Colonic mucosa (tissue), 4 donors: ENCODE data around the gene REEP1. TPM values are rescaled to one million over a fixed set of nuclear protein-coding genes. Genes with fewer than 3 reads are reported as not detected.
"Not testable (repeated sequence)": the region's sequence is repeated elsewhere in the genome, so short reads cannot be mapped to it uniquely, and the experiment has no call there.

Source experiments
- DNase-seq: peaks from one replicate; pipeline ENCODE4 v3.0.0-alpha.2; 2020
- H3K27ac ChIP-seq: fragments of 200-600 bp; one replicate; pipeline ENCODE4 v1.8.0; 2021
- H3K27me3 ChIP-seq: fragments of 200-600 bp; one replicate; pipeline ENCODE4 v1.8.0; 2021
- H3K36me3 ChIP-seq: fragments of 200-600 bp; one replicate; pipeline ENCODE4 v1.8.0; 2021
- H3K4me1 ChIP-seq: fragments of 200-600 bp; one replicate; pipeline ENCODE4 v1.8.0; 2021; ENCODE audit warnings: mild to moderate bottlenecking
- H3K4me3 ChIP-seq: fragments of 200-600 bp; one replicate; pipeline ENCODE4 v1.8.0; 2021
- H3K9ac ChIP-seq, 2 donors: one replicate each; pipeline ENCODE4 v1.7.0; 2013; ENCODE audit warnings: control low read depth in 2 of 2, low read depth in 2 of 2, low read length in 2 of 2
- H3K9me3 ChIP-seq: fragments of 200-600 bp; one replicate; pipeline ENCODE4 v1.8.0; 2021
- intact Hi-C: fragments of 100-400 bp; cut with DNase I; formaldehyde crosslinking; loops from one replicate; pipeline ENCODE4 v1.14.1; 2022
- total RNA-seq, 2 donors: library from RNA; stranded (reverse); fragmentation: NEBNext Ultra II Directional in 1 of 2; extraction: Animal tissue kit (Norgen Biotek cat#: 25700) in 1 of 2; gene quantifications; one replicate each; pipeline ENCODE4 v1.2.1, GENCODE V29; 2021
- TF ChIP-seq, protein P1 (sequence below): fragments of 200-600 bp; IDR thresholded peaks from one replicate; pipeline ENCODE4 v1.8.0; 2022; ENCODE audit warnings: antibody characterized with exemption, mild to moderate bottlenecking
- donor health status: healthy.
- donor health status: DM: no; HTN: no; CAD: no.
- donor health status: DM: no; HTN: no; CAD: no.

REEP1 gene
- total RNA-seq, 2 donors from 2014 or later: 1.8 to 5.7 TPM

DNA sequence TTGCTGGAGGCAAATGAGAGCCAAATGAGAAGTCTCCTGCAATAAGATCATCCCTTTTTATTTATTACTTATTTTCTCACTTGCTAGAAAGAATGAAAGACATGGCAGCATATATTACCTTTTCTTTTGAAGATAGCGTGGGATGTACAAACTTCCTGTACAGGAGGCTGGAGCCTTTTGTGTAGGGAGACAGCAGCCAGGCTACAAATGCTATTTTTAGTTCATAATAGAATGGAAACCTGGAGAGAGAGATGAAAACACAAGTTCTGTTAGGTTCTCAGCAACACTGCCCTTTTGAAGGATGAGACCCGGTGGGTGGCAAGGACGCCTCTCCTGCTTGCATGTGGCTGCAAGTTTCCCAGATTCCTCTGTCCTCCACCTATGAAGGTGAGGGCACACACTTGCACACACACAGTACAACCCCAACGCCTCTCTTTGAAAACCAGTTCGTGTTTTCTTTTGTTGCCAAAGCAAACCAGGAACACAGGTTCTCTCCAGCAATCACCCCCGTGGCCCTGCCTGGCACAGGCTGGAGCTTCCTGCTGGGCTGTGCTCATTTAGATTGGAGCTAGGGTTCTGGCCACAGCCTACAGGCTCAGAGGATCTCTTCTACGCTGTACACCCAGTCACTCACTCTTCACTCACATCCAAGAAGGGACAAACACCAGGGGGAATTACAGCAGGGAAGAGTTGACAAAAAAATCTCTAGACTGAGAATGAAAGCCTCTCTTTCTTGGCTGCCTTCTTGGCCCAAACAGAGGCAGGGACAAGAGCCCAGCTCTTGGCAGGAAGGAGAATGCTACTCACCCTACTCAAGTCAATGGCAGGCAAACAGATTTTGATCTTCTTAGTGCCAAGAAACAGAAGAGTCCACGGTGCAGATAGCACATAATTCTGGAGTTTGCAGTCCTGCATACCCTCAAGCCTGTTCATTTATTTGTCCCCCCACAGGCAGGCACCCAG, 82.6 kb downstream of the REEP1 start:
- no peak overlapping the region for H3K4me3 ChIP-seq
- no peak overlapping the region for H3K9ac ChIP-seq
- TF ChIP-seq, protein P1, sequence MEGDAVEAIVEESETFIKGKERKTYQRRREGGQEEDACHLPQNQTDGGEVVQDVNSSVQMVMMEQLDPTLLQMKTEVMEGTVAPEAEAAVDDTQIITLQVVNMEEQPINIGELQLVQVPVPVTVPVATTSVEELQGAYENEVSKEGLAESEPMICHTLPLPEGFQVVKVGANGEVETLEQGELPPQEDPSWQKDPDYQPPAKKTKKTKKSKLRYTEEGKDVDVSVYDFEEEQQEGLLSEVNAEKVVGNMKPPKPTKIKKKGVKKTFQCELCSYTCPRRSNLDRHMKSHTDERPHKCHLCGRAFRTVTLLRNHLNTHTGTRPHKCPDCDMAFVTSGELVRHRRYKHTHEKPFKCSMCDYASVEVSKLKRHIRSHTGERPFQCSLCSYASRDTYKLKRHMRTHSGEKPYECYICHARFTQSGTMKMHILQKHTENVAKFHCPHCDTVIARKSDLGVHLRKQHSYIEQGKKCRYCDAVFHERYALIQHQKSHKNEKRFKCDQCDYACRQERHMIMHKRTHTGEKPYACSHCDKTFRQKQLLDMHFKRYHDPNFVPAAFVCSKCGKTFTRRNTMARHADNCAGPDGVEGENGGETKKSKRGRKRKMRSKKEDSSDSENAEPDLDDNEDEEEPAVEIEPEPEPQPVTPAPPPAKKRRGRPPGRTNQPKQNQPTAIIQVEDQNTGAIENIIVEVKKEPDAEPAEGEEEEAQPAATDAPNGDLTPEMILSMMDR: no peak
- DNase-seq: peak; percentile 42
- no peak overlapping the region for H3K27ac ChIP-seq
- no peaks in the 10 kb centered on the region for H3K4me1 ChIP-seq
- no peaks in the 10 kb centered on the region for H3K36me3 ChIP-seq
- H3K27me3 ChIP-seq: no peaks in the 10 kb centered on the region
- H3K9me3 ChIP-seq: no peaks in the 10 kb centered on the region
- intact Hi-C loops: no loop called here

DNA sequence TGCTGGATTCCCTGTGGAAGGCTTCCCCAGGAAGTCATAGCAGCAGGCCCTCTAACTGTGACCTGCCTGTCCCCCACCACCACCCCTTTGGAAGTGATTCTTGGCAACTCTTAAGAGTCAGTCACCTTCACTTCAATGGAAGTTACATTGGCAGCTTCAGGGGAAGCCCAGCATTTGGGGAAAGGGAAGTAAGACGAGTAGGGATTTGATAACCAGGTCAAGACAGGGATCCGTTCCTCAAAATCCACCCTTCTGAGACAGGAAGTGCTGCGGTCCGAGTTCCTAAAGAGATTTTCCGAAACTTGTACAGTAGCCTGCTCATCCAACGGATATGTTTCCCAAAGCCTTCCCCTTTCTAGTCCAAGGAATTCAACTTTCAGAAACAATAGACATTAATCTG, 84.0 kb downstream of the REEP1 start:
- Histone ChIP-seq H3K4me1 (no peaks in the 10 kb centered on the region), H3K27ac (no peak overlapping the region), H3K27me3 (no peaks in the 10 kb centered on the region), H3K4me3 (no peak overlapping the region), H3K9me3 (no peaks in the 10 kb centered on the region), H3K36me3 (no peaks in the 10 kb centered on the region), H3K9ac (no peak overlapping the region)
- TF ChIP-seq, protein P1: no peak
- no peak for DNase-seq
- intact Hi-C loops: no loop called here

DNA sequence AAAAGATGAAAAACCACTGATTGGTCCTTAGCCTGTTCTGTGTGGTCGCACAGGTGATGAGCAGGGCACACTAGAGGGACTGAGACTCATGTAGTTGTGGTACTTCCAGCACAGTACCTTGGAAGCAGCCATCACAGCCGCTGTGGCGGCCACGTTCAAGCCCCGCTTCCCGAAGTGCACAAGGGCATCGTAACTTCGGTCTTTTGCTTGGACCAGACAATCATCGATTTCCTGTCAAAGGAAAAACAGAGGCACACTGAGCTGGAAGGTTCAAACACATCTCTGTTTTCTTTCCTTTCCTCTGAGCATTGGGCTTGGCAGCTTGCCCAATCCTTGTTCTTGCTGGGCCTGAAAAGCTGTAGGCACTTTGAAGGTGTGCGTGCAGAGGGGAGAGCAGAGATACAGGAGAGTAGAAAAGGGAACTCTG, 85.6 kb downstream of the REEP1 start:
- H3K9me3 ChIP-seq: no peaks in the 10 kb centered on the region
- no peak overlapping the region for H3K9ac ChIP-seq
- H3K27ac ChIP-seq: no peak overlapping the region
- H3K4me1 ChIP-seq: no peaks in the 10 kb centered on the region
- no peak overlapping the region for H3K4me3 ChIP-seq
- no peaks in the 10 kb centered on the region for H3K27me3 ChIP-seq
- TF ChIP-seq, protein P1: no peak
- DNase-seq: no peak
- intact Hi-C loops: no loop called here
- no peaks in the 10 kb centered on the region for H3K36me3 ChIP-seq

DNA sequence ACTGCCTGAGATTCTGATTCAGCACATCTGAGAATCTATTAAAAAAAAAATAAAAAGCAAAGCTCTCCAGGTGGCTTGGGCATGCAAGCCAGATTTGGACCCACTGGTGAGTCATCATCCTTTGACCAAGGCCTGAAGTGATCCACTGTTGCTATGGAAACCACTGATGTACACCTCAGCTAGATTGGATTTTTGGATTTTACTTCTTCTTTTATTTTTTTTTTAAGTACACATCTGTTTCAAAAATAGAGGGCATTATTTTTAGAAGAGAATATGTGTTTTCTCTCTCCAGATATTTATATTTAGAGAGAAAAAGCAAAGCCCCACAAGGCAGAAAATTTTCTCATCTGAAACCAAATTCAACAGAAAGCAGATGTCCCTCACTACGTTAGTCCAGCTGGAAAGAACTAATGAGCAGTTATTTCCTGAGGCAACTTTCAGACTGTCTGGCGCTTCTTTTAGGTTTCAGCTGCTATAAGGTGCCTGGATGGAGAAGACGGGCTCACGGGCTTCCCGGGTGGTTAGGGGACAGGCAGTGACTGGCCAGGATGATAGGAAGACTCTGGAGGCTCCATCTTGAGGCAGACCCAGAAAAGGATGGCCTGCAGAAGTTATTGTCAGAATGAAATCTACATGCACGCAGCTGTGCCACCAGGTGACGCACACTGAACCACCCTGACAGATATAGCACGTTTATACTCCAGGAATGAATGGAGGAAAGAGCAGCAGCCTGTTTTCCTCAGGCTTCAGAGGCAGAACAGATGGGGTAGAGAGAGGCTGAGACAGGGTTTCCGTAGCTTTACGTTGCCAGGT, 87.6 kb downstream of the REEP1 start:
- Histone ChIP-seq H3K27ac (peak overlapping the region; percentile 9), H3K4me1 (no peaks in the 10 kb centered on the region)

DNA sequence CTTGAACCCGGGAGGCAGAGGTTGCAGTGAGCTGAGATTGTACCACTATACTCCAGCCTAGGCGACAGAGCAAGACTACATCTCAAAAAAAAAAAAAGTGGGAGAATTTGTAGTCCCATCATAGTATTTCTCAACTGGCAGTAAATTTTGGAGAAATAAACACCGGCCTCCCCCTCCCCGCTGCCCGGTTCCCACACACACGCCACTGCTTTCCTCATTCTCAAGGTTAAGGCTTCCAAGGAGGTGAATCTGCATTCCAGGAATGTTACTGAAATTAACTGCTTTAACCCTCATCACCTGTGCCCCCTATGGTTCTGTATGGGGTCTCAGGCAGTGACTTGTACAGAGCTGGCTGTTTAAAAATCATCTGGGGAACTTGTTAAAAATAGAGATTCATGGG, 88.2 kb downstream of the REEP1 start:
- no peak overlapping the region for H3K9ac ChIP-seq
- intact Hi-C loops: no loop called here
- TF ChIP-seq, protein P1: no peak
- H3K27ac ChIP-seq: peak overlapping the region; percentile 9
- no peaks in the 10 kb centered on the region for H3K36me3 ChIP-seq
- H3K27me3 ChIP-seq: no peaks in the 10 kb centered on the region
- no peak overlapping the region for H3K4me3 ChIP-seq
- DNase-seq: no peak
- H3K9me3 ChIP-seq: no peaks in the 10 kb centered on the region
- H3K4me1 ChIP-seq: no peaks in the 10 kb centered on the region

More for the DNA sequence above, 87.6 kb downstream of the REEP1 start:
- Histone ChIP-seq H3K4me3 (no peak overlapping the region), H3K9me3 (no peaks in the 10 kb centered on the region), H3K27me3 (no peaks in the 10 kb centered on the region), H3K36me3 (no peaks in the 10 kb centered on the region), H3K9ac (no peak overlapping the region)
- TF ChIP-seq, protein P1: peak; percentile 45
- peak; percentile 54 for DNase-seq
- intact Hi-C loops: no loop called here

DNA sequence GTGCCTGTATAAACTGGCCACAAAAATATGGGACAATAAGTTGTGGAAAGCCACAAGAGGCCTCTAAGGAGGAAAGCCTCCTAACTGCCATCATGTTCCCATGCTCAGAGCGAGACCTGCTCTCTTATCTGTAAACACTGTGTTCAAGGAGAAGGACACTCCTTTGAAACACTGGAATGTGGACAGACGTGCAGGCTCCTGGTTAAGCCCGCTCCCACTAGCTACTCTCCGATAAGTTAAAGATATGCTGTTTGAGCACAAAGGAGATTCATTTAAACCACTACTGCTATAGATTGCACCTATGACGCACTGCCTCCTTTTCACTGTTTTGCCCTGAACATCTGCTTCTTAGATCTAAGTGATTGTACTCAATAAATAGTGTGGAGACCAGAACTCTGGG, 92.2 kb downstream of the REEP1 start:
- intact Hi-C loops, H3K9me3 ChIP-seq, H3K4me1 ChIP-seq, H3K4me3 ChIP-seq, H3K27me3 ChIP-seq, DNase-seq, H3K27ac ChIP-seq, H3K36me3 ChIP-seq, H3K9ac ChIP-seq: not testable (repeated sequence)

DNA sequence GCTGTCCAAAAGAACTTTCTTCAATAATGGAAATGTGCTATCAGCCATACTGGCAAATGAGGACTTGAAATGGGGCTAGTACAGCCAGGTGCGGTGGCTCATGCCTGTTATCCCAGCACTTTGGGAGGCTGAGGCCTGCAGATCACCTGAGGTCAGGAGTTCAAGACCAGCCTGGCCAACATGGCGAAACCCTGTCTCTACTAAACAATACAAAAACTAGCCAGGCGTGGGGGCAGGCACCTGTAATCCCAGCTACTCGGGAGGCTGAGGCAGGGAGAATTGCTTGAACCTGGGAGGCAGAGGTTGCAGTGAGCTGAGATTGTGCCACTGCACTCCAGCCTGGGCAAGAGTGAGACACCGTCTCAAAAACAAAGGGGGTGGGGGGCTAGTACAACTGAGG, 92.6 kb downstream of the REEP1 start:
- H3K4me3 ChIP-seq, DNase-seq, H3K9me3 ChIP-seq, intact Hi-C loops, H3K27ac ChIP-seq, H3K9ac ChIP-seq, H3K36me3 ChIP-seq, H3K27me3 ChIP-seq, H3K4me1 ChIP-seq: not testable (repeated sequence)
